GM21515 (cell line): ENCODE results near the gene SEPTIN10.
A peak's percentile ranks its signal among the peaks of the same experiment; 100 is the strongest.
"Not testable (repeated sequence)": the region's sequence is repeated elsewhere in the genome, so short reads cannot be mapped to it uniquely, and the experiment has no call there.

Experiments used
- ATAC-seq: cut with Tn5 transposase; IDR thresholded peaks from one replicate; pipeline ENCODE4 v1.9.1; 2021; ENCODE audit not compliant: unreplicated experiment

SEPTIN10 gene

DNA sequence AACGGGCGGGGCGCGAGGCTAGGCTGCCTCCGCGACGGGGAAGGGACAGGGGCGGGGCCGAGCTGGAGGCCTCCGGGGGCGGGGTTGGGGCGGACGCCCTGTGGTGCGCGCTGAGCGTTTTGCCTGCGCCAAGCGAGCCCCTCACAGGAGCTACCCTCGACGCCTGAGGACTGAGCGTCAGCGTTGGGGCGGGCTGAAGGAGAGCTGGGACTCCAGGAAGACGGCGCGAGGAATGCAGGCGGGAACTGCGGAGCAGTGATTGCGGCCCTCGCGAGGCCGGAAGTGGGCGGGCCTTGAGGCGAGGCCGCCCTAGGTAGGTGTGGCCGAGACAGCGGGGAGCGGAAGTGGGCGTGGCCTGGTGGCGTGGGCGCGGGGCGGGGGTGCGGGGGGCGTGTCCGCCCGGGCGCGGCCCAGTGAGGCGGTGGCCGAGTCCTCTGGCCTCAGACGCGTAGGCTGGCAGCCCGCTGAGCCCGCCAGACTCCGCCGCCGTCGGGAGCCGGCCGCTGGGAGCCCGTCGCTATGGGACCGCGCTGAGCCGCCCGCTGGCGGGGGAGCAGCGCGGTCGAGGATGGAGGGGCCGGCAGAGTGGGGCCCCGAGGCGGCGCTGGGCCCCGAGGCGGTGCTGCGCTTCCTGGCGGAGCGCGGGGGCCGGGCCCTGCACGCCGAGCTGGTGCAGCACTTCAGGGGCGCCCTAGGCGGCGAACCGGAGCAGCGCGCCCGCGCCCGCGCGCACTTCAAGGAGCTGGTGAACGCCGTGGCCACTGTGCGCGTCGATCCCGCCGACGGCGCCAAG lies at the start of gene SEPTIN10, which contains the start of gene SOWAHC:
Gene SEPTIN10, minus strand, starts transcription at position 45 of the 793 bp plus-strand sequence. CDS start 139 bp downstream, outside the sequence.
Gene SOWAHC, plus strand, starts transcription at position 443 of the 793 bp plus-strand sequence. Its CDS starts 126 bp downstream, at position 569.
- ATAC-seq = peak; percentile 77

- no peak for ATAC-seq
These were observed 49.1 kb upstream of the SEPTIN10 start for GRCh38 chr2:109662889-109663288.

DNA sequence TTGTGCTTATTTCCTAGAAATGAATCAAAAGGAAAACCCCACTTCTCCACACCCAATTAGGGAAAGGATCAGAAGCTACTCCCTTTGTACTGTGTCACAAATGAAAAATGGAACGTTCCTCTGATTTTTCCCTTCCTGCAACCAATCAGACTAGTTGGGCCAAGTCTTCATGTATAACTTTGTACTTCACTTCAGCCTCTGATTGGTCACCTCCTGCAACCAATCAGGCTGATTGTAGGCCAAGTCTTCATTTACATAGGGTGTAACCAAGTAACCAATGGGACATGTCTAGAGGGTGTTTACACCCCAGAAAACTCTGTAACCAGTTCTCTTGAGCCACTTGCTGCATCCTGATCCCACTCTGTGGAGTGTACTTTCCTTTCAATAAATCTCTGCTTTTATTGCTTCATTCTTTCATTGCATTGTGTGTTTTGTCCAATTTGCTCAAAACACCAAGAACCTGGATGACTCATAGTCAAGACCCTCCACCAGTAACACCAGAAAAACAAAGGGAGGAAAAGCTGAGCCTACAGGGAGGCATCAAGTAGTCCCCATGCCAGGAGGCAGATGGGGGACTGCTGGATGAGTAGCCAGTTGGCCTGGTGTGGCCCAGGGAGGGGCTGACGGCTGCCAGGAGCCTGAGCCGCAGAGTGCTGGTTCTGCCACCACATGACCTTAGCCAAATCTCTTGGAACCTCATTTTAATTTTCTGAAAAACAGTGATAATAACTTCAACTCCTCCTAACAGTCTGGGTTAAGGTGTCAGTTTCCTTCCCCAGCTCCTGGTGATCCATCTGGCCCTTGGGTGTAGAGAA lies 46.5 kb upstream of the SEPTIN10 start:
- no peak for ATAC-seq

GRCh38 chr2:109659396-109660045 lies 45.8 kb upstream of the SEPTIN10 start:
- no peak for ATAC-seq

GRCh38 chr2:109655287-109655686 lies 41.5 kb upstream of the SEPTIN10 start:
- no peak for ATAC-seq

DNA sequence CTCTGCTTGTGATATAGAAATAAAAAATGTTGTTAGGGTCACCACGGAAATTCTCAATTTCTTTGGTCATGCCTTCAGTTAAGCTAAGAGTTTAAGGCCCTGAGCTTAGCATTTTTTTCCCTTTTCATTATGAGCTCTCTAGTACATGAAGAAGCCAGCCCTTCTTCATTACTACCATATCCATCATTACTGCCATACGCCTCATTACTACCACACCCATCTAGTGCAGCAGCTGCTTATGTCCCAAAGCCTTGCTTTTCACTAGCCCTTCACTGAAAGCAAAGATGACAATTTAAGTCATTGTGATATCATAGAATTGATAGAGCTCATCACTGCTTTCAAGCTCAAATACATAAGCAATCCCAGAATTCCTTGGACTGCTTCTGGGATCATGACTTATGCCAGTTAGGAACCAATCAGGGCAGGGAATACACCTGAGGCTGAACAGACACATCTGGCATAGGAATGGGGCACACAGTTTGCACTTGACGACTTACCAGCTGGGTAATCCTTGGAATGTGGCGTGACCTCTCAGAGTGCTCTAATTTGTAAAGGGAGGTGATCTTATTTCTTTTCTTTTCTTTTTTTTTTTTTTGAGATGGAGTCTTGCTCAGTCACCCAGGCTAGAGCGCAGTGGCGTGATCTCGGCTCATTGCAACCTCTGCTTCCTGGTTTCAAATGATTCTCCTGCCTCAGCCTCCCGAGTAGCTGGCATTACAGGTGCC lies 40.7 kb upstream of the SEPTIN10 start:
- no peak for ATAC-seq

- ATAC-seq = no peak
These were observed 36.2 kb upstream of the SEPTIN10 start for GRCh38 chr2:109649736-109650695.

DNA sequence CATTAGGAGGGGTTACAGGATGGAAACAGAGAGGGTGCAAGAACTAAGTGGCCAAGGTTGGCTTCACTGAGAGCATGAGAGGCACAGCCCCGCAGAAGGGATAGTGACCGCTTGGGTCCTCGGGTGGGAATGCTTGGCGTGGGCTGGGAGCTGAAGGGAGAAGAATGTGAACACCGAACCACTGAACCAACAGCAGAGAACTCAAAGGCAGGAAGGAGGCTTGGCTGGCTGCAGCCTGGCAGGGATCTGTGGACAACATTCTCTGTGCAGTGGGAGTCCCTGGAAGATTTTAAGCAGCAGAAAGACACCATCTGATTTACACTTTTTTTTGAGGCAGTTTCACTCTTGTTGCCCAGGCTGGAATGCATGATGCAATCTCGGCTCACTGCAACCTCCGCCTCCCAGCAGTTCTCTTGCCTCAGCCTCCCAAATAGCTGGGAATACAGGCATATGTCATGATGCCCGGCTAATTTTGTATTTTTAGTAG lies 34.3 kb upstream of the SEPTIN10 start:
- ATAC-seq = no peak

DNA sequence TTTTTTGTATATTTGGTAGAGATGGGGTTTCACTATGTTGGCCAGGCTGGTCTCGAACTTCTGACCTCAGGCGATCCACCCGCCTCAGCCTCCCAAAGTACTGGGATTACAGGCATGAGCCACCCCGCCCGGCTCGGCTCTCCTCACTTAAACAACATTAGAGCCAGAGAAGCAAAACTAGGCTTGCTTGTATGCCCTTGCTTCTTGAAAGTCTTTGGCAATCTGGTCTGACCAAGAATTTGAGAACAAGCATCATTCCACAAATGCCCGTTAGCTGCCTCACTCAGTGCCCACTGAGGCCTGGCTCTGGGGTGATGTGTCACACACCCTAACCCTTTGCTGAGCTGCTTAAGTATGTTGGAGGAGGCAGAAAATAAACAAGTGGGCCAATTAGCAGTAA lies 33.9 kb upstream of the SEPTIN10 start:
- no peak for ATAC-seq

GRCh38 chr2:109646961-109647360 lies 33.2 kb upstream of the SEPTIN10 start:
- no peak for ATAC-seq

- no peak for ATAC-seq
These were observed 31.8 kb upstream of the SEPTIN10 start for GRCh38 chr2:109645412-109646184.

- ATAC-seq = no peak
These were observed 31.0 kb upstream of the SEPTIN10 start for GRCh38 chr2:109644571-109645275.

GRCh38 chr2:109640000-109640399 lies 26.2 kb upstream of the SEPTIN10 start:
- ATAC-seq = not testable (repeated sequence)

- ATAC-seq = no peak
These were observed 25.0 kb upstream of the SEPTIN10 start for GRCh38 chr2:109638795-109639194.

DNA sequence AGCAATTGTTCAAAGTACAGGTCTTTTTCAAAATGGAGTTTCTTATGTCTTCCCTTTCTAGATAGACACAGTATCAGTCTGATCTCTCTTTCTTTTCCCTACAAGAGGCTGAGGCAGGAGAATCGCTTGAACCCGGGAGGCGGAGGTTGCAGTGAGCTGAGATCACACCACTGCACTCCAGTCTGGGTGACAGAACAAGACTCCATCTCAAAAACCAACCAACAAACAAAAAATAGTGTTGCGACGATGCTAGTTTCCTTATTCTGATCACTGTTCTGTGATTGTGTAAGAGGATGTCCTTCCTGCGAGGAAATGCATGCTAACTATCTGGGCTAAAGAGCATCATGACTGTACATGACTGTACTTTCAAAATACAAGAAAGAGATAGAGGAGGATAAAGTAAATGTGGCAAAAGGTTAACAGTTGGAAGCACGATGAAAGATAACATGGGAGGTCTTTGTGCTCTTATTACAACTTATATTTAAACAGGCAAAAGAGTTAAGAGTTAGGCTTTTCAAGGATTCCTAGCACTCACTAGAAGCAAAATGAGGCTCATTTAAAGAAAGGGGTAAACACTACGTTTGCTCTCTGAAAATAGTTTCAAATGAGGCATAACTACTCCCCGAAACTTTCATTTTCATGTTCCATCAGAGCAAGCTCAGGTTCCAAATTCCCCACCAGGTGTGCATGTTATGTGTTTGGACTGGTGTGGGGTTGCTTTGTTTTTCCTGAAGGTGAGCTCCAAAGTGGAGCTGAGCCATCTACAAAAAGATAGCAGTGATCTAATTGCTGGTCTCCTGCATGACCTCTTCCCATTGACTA lies 24.2 kb upstream of the SEPTIN10 start:
- ATAC-seq = peak; percentile 80

- ATAC-seq = no peak
These were observed 22.6 kb upstream of the SEPTIN10 start for GRCh38 chr2:109636317-109636716.
